Liver (tissue), 9 donors: ENCODE measurements around the gene ZNF43. TPM values are rescaled to one million over a fixed set of nuclear protein-coding genes. Genes with fewer than 3 reads are reported as not detected.

Experiments
- DNase-seq: peaks from one replicate; pipeline ENCODE4 v3.0.0-alpha.2; 2017; ENCODE audit warnings: low spot score
- H3K27ac ChIP-seq, 2 donors: one replicate each; pipeline ENCODE4 v1.7.0; 2013; ENCODE audit warnings: inconsistent platforms in 2 of 2, low read length in 2 of 2, control low read depth in 1 of 2, low read depth in 1 of 2, mild to moderate bottlenecking in 1 of 2
- H3K27me3 ChIP-seq, 4 donors: one replicate each; pipeline versions ENCODE4 v1.6.1 to v1.7.0; 2013; ENCODE audit warnings: low read length in 3 of 4, inconsistent platforms in 1 of 4, mild to moderate bottlenecking in 1 of 4, moderate library complexity in 1 of 4; ENCODE audit not compliant: control insufficient read depth in 4 of 4, insufficient read depth in 4 of 4
- H3K36me3 ChIP-seq, 4 donors: one replicate each; pipeline versions ENCODE4 v1.6.1 to v1.7.0; 2013; ENCODE audit warnings: low read length in 3 of 4, mild to moderate bottlenecking in 3 of 4, low read depth in 1 of 4, moderate library complexity in 1 of 4; ENCODE audit not compliant: control insufficient read depth in 4 of 4, insufficient read depth in 3 of 4
- H3K4me1 ChIP-seq, 4 donors: one replicate each; pipeline versions ENCODE4 v1.6.1 to v1.7.0; 2013; ENCODE audit warnings: low read length in 3 of 4, mild to moderate bottlenecking in 3 of 4, moderate library complexity in 1 of 4; ENCODE audit not compliant: control insufficient read depth in 4 of 4, insufficient read depth in 4 of 4
- H3K4me3 ChIP-seq, 3 donors: one replicate each; pipeline versions ENCODE4 v1.6.1 to v1.7.0; 2013; ENCODE audit warnings: low read length in 3 of 3, control low read depth in 1 of 3, low read depth in 1 of 3, mild to moderate bottlenecking in 1 of 3
- H3K9ac ChIP-seq, 2 donors: one replicate each; pipeline ENCODE4 v1.7.0; 2013; ENCODE audit warnings: low read length in 2 of 2, mild to moderate bottlenecking in 2 of 2, moderate library complexity in 2 of 2, control low read depth in 1 of 2, low read depth in 1 of 2
- H3K9me3 ChIP-seq, 4 donors: one replicate each; pipeline versions ENCODE4 v1.6.1 to v1.7.0; 2013; ENCODE audit warnings: low read length in 3 of 4; ENCODE audit not compliant: control insufficient read depth in 4 of 4
- FOXA2 ChIP-seq: IDR thresholded peaks from 2 replicates; pipeline ENCODE4 v1.6.1; 2016; ENCODE audit warnings: antibody characterized with exemption
- GABPA ChIP-seq, 2 donors: IDR thresholded peaks in 1 of 2; conservative IDR thresholded peaks in 1 of 2; 2 replicates each; pipeline ENCODE4 v1.6.1; 2016; ENCODE audit warnings: antibody characterized with exemption in 2 of 2, mild to moderate bottlenecking in 1 of 2, moderate library complexity in 1 of 2
- HNF4A ChIP-seq, 2 donors: conservative IDR thresholded peaks; 2 replicates each; pipeline ENCODE4 v1.6.1; 2016; ENCODE audit warnings: antibody characterized with exemption in 2 of 2, mild to moderate bottlenecking in 2 of 2
- HNF4G ChIP-seq: IDR thresholded peaks from 2 replicates; pipeline ENCODE4 v1.6.1; 2016; ENCODE audit warnings: antibody characterized with exemption
- JUND ChIP-seq, 2 donors: IDR thresholded peaks; 2 replicates each; pipeline ENCODE4 v1.6.1; 2016; ENCODE audit warnings: antibody characterized with exemption in 2 of 2
- RAD21 ChIP-seq, 2 donors: IDR thresholded peaks; 2 replicates each; pipeline ENCODE4 v1.6.1; 2016; ENCODE audit warnings: antibody characterized with exemption in 2 of 2, mild to moderate bottlenecking in 2 of 2
- SP1 ChIP-seq: IDR thresholded peaks from 2 replicates; pipeline ENCODE4 v1.6.1; 2018; ENCODE audit warnings: antibody characterized with exemption, mild to moderate bottlenecking
- TAF1 ChIP-seq: conservative IDR thresholded peaks from 2 replicates; pipeline ENCODE4 v1.6.1; 2016; ENCODE audit warnings: antibody characterized with exemption, mild to moderate bottlenecking
- YY1 ChIP-seq: IDR thresholded peaks from 2 replicates; pipeline ENCODE4 v1.6.1; 2016; ENCODE audit warnings: antibody characterized with exemption, mild to moderate bottlenecking
- WGBS: extraction: QIAGEN DNeasy Blood & Tissue Kit; methylation state at CpG from one replicate; pipeline ENCODE4 v1.1.7; 2013; 5-methylcytosine and 5-hydroxymethylcytosine counted together
- polyA plus RNA-seq, 2 donors: library from polyadenylated mRNA; stranded (reverse) in 1 of 2; unstranded in 1 of 2; fragments of 200-250 nt in 1 of 2; fragments of >200 nt in 1 of 2; fragmentation: Nextera tagmentation in 1 of 2; extraction: Ambion mirVana in 1 of 2; gene quantifications; one replicate each; pipeline versions ENCODE4 v1.2.1 to v1.2.3, GENCODE V29; 2013 to 2015
- total RNA-seq, 2 donors: library from RNA; depleted of rRNA; stranded (reverse); fragments of >200 nt; gene quantifications; one replicate each; pipeline ENCODE4 v1.2.3, GENCODE V29; 2014
- TF ChIP-seq, protein P1 (sequence below): IDR thresholded peaks from 2 replicates; pipeline ENCODE4 v1.6.1; 2016; ENCODE audit warnings: antibody characterized with exemption, mild to moderate bottlenecking
- TF ChIP-seq, protein P2 (sequence below): IDR thresholded peaks from 2 replicates; pipeline ENCODE4 v1.6.1; 2016; ENCODE audit warnings: antibody characterized with exemption
- TF ChIP-seq, protein P3 (sequence below): fragments of 150-350 bp; IDR thresholded peaks from 2 replicates; pipeline ENCODE4 v1.5.1; 2017; ENCODE audit warnings: improper control_type of control experiment, low read depth, low read length; ENCODE audit not compliant: missing input control
- donor health status: healthy.
- donor health status: healthy.
- donor health status: healthy.
- donor health status: healthy.
- donor health status: healthy.

Gene ZNF43
- total and polyA plus RNA-seq, 4 donors = 0.31 to 6.9 (median 1.7) TPM

DNA sequence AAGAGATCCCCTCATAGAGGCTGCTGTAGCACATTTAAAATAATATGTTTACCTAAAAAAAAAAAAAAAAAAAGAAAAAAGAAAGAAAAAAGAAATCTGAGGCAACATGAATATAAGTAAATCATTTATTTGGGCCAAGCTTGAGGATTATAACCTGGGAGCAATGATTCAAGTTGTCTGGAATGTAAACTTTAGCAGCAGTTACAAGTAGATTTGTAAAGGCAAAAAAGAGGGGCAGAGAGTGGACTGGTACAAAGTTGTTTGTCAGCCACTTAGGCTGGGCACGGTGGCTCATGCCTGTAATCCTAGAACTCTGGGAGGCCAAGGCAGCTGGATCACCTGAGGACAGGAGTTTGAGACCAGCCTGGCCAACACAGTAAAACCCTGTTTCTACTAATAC lies 11.3 kb downstream of the ZNF43 start:
- H3K9ac ChIP-seq = no peak overlapping the region
- no peaks in the 10 kb centered on the region for H3K27me3 ChIP-seq
- TF ChIP-seq YY1 (no peak), FOXA2 (no peak), RAD21 (IDR thresholded peaks at IDR 0.05) (no peak), HNF4G (no peak)
- TF ChIP-seq, protein P1, sequence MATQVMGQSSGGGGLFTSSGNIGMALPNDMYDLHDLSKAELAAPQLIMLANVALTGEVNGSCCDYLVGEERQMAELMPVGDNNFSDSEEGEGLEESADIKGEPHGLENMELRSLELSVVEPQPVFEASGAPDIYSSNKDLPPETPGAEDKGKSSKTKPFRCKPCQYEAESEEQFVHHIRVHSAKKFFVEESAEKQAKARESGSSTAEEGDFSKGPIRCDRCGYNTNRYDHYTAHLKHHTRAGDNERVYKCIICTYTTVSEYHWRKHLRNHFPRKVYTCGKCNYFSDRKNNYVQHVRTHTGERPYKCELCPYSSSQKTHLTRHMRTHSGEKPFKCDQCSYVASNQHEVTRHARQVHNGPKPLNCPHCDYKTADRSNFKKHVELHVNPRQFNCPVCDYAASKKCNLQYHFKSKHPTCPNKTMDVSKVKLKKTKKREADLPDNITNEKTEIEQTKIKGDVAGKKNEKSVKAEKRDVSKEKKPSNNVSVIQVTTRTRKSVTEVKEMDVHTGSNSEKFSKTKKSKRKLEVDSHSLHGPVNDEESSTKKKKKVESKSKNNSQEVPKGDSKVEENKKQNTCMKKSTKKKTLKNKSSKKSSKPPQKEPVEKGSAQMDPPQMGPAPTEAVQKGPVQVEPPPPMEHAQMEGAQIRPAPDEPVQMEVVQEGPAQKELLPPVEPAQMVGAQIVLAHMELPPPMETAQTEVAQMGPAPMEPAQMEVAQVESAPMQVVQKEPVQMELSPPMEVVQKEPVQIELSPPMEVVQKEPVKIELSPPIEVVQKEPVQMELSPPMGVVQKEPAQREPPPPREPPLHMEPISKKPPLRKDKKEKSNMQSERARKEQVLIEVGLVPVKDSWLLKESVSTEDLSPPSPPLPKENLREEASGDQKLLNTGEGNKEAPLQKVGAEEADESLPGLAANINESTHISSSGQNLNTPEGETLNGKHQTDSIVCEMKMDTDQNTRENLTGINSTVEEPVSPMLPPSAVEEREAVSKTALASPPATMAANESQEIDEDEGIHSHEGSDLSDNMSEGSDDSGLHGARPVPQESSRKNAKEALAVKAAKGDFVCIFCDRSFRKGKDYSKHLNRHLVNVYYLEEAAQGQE = no peak
- TF ChIP-seq, protein P2, sequence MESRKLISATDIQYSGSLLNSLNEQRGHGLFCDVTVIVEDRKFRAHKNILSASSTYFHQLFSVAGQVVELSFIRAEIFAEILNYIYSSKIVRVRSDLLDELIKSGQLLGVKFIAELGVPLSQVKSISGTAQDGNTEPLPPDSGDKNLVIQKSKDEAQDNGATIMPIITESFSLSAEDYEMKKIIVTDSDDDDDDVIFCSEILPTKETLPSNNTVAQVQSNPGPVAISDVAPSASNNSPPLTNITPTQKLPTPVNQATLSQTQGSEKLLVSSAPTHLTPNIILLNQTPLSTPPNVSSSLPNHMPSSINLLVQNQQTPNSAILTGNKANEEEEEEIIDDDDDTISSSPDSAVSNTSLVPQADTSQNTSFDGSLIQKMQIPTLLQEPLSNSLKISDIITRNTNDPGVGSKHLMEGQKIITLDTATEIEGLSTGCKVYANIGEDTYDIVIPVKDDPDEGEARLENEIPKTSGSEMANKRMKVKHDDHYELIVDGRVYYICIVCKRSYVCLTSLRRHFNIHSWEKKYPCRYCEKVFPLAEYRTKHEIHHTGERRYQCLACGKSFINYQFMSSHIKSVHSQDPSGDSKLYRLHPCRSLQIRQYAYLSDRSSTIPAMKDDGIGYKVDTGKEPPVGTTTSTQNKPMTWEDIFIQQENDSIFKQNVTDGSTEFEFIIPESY = no peak
- no peak for DNase-seq
- H3K4me1 ChIP-seq = no peaks in the 10 kb centered on the region
- 88% methylated on average over 1 of the region's 1 CpG for WGBS
- peaks cover 0 to 3% (median under 1%) of the 10 kb centered on the region in 4 donors for H3K36me3 ChIP-seq
- peaks cover 4 to 31% (median 4%) of the 10 kb centered on the region in 4 donors for H3K9me3 ChIP-seq
- H3K27ac ChIP-seq = no peak overlapping the region
- H3K4me3 ChIP-seq = no peak overlapping the region

DNA sequence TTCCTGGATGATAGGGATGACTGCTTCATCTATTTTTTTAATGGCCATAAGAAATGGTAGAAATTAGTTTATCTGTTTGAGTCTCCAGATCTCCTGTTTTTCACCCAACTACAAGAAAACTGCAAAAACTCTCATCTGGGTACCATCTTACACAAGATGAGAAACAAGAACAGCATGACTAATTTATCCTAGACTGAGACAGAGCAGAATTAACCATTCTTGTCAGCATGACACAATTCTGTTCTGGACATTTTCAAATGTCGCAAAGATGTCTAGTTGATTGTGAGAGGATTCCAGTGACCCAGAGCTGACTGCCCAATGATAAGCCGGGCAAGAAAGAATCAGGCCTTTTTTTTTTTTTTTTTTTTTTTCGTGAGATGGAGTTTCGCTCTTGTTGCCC lies 12.8 kb downstream of the ZNF43 start:
- no peak for DNase-seq
- no peak overlapping the region for H3K9ac ChIP-seq
- H3K9me3 ChIP-seq = peaks cover 4 to 31% (median 4%) of the 10 kb centered on the region in 4 donors
- WGBS = 95% methylated on average over 4 of the region's 4 CpGs
- H3K4me3 ChIP-seq = no peak overlapping the region
- TF ChIP-seq FOXA2 (no peak), HNF4G (no peak), SP1 (no peak), TAF1 (no peak), JUND (IDR thresholded peaks at IDR 0.05) (no peak), YY1 (no peak), HNF4A (conservative IDR thresholded peaks at IDR 0.05) (no peak), GABPA (IDR thresholded peaks at IDR 0.05 in 1 of 2, conservative IDR thresholded peaks at IDR 0.05 in 1 of 2) (no peak)
- TF ChIP-seq, protein P2 = no peak
- TF ChIP-seq, protein P3, sequence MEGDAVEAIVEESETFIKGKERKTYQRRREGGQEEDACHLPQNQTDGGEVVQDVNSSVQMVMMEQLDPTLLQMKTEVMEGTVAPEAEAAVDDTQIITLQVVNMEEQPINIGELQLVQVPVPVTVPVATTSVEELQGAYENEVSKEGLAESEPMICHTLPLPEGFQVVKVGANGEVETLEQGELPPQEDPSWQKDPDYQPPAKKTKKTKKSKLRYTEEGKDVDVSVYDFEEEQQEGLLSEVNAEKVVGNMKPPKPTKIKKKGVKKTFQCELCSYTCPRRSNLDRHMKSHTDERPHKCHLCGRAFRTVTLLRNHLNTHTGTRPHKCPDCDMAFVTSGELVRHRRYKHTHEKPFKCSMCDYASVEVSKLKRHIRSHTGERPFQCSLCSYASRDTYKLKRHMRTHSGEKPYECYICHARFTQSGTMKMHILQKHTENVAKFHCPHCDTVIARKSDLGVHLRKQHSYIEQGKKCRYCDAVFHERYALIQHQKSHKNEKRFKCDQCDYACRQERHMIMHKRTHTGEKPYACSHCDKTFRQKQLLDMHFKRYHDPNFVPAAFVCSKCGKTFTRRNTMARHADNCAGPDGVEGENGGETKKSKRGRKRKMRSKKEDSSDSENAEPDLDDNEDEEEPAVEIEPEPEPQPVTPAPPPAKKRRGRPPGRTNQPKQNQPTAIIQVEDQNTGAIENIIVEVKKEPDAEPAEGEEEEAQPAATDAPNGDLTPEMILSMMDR = no peak
- peaks cover 0 to 3% (median under 1%) of the 10 kb centered on the region in 4 donors for H3K36me3 ChIP-seq
- H3K27me3 ChIP-seq = no peaks in the 10 kb centered on the region
- no peaks in the 10 kb centered on the region for H3K4me1 ChIP-seq
- no peak overlapping the region for H3K27ac ChIP-seq
